ENCODE data around the gene EP400.
A peak's percentile ranks its signal among the peaks of the same experiment; 100 is the strongest.
"Not testable (repeated sequence)": the region's sequence is repeated elsewhere in the genome, so short reads cannot be mapped to it uniquely, and the experiment has no call there.

EP400 gene

DNA sequence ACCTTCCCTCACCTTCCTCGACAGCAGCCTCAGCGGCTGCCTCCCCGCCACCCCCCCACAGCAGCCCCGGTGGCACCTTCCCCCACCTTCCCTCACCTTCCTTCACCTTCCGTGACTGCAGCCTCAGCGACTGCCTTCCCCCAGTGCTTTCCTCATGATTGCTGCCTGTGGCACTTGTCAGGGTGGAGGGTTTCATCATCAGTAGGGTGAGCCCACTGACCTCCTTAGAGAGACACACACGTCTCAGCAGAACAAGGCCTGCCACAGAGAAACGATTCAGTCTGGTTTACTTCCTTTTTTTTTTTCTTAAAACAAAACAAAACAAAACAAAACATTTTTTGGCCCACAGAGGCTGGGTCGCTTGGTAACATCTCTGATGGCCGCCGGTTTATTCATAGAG is 75.0 kb downstream of the EP400 start:
- DNase-seq: no peak

DNA sequence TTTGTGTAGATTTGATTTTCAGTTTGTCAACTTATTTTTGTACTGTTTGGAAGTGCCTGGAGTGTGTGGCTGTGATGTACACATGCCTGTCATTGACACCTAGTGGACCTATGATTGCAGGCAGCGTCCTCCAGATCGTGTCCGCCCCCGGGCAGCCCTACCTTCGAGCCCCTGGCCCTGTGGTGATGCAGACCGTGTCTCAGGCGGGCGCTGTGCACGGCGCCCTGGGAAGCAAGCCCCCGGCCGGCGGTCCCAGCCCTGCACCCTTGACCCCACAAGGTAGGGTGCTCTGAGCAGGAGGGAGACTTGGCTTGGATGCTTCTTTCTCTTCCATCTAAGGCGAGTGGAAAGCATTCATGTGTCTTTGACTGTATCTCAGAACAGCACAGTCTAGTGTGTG is 75.8 kb downstream of the EP400 start:
- no peak for DNase-seq

- DNase-seq: no peak
Observed at GRCh38 chr12:132026061-132026795, 76.5 kb downstream of the EP400 start.

- DNase-seq: no peak
Observed at GRCh38 chr12:132026796-132027500, 77.2 kb downstream of the EP400 start.

GRCh38 chr12:132027636-132028035 is 77.9 kb downstream of the EP400 start:
- DNase-seq: no peak

DNA sequence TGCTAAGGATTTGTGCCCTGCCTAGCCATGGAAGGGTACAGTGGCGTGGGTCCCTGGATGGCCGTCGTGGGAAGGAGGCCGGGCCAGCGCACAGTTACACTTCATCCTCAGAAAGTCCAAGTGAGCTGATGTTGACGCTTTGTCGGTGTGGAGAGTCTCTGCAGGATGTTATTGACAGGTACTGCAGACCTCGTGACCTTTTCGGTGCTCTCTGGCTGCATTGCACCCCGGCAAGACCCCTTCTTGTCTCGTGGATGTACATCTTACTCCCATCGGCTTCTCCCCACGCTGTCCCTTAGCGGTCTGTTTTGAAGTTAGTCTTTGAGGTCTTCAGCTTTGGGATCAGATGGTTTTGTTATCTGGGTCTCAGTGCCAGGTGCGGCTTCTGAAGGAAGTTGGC is 78.4 kb downstream of the EP400 start:
- DNase-seq: no peak

- DNase-seq: no peak
Observed at GRCh38 chr12:132029503-132030300, 80.0 kb downstream of the EP400 start.

DNA sequence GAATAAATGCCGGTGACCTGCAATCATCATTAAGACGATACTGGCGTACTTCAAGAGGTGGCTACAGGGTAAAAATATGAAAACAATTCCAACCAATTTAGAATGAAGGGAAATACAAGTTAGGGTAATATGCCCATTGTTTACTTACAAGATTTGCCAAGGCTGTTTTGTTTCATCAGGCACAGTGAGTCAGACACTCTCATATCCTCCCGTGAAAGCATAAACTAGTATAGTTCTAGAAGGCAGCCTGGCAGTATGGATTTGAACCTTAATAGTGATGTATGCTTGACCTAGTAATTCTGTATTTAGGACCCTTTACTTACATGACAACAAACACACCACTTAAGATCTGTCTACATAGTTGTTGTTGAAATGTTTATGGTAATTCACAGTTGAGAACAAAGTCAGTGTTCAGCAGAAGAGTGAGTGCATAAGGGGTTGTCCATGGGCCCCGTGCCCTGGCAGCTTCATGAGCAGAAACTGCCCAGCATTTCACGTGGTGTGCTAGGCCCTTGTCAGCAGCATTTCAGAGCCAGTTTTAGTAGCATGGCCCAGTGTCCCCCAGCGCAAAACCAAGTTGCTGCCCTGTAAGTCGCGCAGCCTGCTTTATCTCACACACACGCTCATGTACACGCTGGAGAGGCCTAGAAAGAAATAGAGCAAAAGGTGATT is 80.8 kb downstream of the EP400 start:
- DNase-seq: no peak

- DNase-seq: no peak
Observed at GRCh38 chr12:132033627-132034026, 83.9 kb downstream of the EP400 start.

DNA sequence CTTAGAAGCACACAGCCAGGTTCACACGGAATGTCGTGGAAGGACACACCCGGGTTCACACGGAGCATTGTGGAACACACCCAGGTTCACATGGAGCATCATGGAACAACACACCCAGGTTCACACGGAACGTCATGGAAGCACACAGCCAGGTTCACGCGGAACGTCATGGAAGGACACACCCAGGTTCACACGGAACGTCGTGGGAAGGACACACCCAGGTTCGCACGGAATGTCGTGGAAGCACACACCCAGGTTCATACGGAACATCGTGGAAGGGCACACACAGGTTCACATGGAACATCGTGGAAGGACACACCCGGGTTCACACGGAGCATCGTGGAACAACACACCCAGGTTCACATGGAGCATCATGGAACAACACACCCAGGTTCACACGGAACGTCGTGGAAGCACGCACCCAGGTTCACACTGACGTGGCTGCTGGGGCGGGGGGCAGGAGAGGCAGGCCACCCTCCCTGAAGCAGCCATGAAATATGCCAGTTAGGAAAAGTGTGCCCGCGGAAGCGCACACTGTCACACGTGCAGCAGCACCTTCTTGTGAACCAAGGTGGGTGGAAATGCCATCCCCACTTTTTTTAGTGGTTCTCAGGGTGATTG is 86.4 kb downstream of the EP400 start:
- no peak for DNase-seq

- no peak for DNase-seq
Observed at GRCh38 chr12:132040906-132041606, 91.3 kb downstream of the EP400 start.

DNA sequence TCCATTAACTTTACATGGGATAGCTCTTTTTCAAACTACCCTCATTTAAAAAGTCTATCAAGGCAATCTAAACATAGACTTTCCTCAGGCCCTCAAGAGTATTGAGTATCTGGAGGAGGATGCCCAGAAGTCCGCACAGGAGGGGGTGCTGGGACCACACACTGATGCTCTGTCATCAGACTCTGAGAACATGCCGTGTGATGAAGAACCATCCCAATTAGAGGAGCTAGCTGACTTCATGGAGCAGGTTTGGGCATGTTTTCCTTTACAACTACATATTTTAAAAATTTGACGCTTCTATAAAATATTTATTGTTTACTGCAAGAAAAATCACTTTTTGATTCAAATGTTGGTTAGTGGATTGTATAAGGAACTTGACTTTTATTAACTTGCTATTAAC is 93.5 kb downstream of the EP400 start:
- DNase-seq: no peak

DNA sequence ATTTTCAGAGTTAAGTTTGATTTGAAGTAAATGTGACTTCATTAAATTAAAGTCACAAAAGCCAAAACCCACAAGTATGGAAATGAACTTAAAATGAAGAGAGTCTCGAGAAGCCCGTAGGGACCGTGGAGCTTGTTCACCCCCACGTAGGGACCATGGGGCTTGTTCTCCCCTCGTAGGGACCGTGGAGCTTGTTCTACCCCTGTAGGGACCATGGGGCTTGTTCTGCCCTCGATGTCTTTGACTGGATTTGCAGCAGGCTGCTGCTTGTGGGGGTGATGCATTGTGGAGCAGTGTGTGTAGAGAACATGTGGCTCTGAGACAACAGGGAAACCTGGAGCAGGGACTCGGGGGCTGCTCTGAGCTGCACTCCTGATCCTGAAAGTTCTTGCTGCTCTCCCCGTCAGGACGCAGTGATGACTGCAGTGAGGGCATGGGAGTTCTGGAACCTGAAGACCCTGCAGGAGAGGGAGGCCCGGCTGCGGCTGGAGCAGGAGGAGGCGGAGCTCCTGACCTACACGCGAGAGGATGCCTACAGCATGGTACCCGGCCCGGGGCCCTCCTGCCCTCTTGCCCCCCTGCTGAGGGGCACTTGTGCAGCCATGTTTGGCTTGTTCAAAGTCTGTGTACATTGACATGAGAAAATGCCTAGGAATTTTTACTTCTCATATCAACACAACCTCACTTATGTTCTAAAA is 94.2 kb downstream of the EP400 start:
- no peak for DNase-seq

GRCh38 chr12:132044661-132045412 is 95.1 kb downstream of the EP400 start:
- no peak for DNase-seq

- no peak for DNase-seq
Observed at GRCh38 chr12:132045751-132046150, 96.0 kb downstream of the EP400 start.

- peak; percentile 63 for DNase-seq
Observed at GRCh38 chr12:132046561-132046960, 96.8 kb downstream of the EP400 start.

GRCh38 chr12:132047630-132048029 is 97.9 kb downstream of the EP400 start:
- DNase-seq: not testable (repeated sequence)

GRCh38 chr12:132049442-132049841 is 99.7 kb downstream of the EP400 start:
- DNase-seq: no peak

DNA sequence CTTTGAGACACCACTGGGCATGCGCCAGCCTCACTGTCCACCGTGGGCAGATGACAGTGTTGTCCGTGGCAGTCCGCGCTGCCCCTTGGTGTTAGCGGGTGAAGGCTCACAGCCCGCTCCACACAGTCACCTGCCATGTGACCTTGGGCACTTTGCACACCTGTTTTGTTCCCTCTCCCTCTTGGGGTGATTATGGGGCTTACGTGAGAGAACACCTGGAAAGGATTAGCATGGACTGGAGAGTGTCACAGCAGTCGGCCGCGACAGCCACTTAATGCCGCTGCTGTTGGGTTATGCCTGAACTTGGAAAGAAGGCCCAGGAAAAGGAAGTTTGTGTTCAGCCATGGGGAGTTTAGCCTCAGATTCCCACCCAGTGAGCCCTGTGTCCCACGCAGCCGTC is 100.1 kb downstream of the EP400 start:
- DNase-seq: no peak

GRCh38 chr12:132051718-132052117 is 102.0 kb downstream of the EP400 start:
- not testable (repeated sequence) for DNase-seq

Data from amniotic stem cell (primary cell).